Hepatocyte (in vitro differentiated cells): ENCODE results near the gene RBM19.

ENCODE experiments used
- EZH2 ChIP-seq: fragments of 200-600 bp; sonication (generic); IDR thresholded peaks from 2 replicates; pipeline ENCODE4 v1.6.1; 2016; ENCODE audit warnings: antibody characterized with exemption, mild to moderate bottlenecking, borderline replicate concordance
- EZH2phosphoT487 ChIP-seq: fragments of 200-600 bp; sonication (generic); IDR thresholded peaks from one replicate; pipeline ENCODE4 v1.6.1; 2018; ENCODE audit warnings: antibody characterized with exemption, mild to moderate bottlenecking, low read depth, moderate library complexity; ENCODE audit not compliant: unreplicated experiment, severe bottlenecking
- TF ChIP-seq, protein P1 (sequence below): fragments of 200-600 bp; sonication (generic); IDR thresholded peaks from 2 replicates; pipeline ENCODE4 v1.5.1; 2016; ENCODE audit warnings: antibody characterized with exemption, mild to moderate bottlenecking; ENCODE audit not compliant: poor library complexity

DNA sequence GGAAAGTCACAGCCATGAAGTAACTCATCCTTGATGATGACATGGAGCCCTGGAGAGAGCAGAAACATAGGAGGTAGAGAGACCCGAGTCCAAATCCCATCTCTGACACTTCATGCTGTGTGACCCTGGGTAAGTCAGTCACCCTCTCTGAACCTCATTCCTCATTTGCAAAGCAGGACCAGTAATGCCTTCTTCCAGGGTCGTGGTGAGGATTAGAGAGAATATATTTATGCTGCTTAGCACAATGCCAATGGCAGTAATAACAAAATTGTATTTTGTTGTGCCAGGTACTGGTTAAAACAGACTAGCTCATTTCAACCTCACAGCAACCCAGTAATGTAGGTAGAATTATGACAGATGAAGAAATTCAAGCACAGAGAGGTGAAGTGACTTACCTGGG, 13.9 kb upstream of the RBM19 start:
- TF ChIP-seq, protein P1, sequence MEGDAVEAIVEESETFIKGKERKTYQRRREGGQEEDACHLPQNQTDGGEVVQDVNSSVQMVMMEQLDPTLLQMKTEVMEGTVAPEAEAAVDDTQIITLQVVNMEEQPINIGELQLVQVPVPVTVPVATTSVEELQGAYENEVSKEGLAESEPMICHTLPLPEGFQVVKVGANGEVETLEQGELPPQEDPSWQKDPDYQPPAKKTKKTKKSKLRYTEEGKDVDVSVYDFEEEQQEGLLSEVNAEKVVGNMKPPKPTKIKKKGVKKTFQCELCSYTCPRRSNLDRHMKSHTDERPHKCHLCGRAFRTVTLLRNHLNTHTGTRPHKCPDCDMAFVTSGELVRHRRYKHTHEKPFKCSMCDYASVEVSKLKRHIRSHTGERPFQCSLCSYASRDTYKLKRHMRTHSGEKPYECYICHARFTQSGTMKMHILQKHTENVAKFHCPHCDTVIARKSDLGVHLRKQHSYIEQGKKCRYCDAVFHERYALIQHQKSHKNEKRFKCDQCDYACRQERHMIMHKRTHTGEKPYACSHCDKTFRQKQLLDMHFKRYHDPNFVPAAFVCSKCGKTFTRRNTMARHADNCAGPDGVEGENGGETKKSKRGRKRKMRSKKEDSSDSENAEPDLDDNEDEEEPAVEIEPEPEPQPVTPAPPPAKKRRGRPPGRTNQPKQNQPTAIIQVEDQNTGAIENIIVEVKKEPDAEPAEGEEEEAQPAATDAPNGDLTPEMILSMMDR = no peak
- TF ChIP-seq EZH2phosphoT487 (no peak), EZH2 (no peak)
